Upper lobe of right lung (tissue), 1 donor: ENCODE data around the gene TNFSF10. TPM values are rescaled to one million over a fixed set of nuclear protein-coding genes. Genes with fewer than 3 reads are reported as not detected.
"Not testable (repeated sequence)": the region's sequence is repeated elsewhere in the genome, so short reads cannot be mapped to it uniquely, and the experiment has no call there.

Experiments
- ATAC-seq: fragments of 200-7000 bp; cut with Tn5 transposase; one replicate; pipeline ENCODE4 v1.9.1; 2020; ENCODE audit warnings: mild to moderate bottlenecking, moderate library complexity
- DNase-seq: peaks from one replicate; pipeline ENCODE4 v3.0.0-alpha.2; 2020
- H3K27ac ChIP-seq: fragments of 200-600 bp; one replicate; pipeline ENCODE4 v1.8.0; 2022
- H3K27me3 ChIP-seq: fragments of 200-600 bp; one replicate; pipeline ENCODE4 v1.8.0; 2022; ENCODE audit warnings: mild to moderate bottlenecking
- H3K36me3 ChIP-seq: fragments of 200-600 bp; one replicate; pipeline ENCODE4 v1.8.0; 2022
- H3K4me1 ChIP-seq: fragments of 200-600 bp; one replicate; pipeline ENCODE4 v1.8.0; 2022
- H3K4me3 ChIP-seq: fragments of 200-600 bp; one replicate; pipeline ENCODE4 v1.8.0; 2022; ENCODE audit warnings: mild to moderate bottlenecking
- H3K9me3 ChIP-seq: fragments of 200-600 bp; one replicate; pipeline ENCODE4 v1.8.0; 2022
- CTCF ChIP-seq: fragments of 200-600 bp; IDR thresholded peaks from one replicate; pipeline ENCODE4 v1.8.0; 2022; ENCODE audit warnings: antibody characterized with exemption
- intact Hi-C: fragments of 100-400 bp; cut with DNase I; formaldehyde crosslinking; loops from one replicate; pipeline ENCODE4 v1.11.0; 2022
- long read RNA-seq: library from polyadenylated mRNA; unstranded; transcript quantifications from one replicate; pipeline ENCODE4 v2.0.0, GENCODE V29; 2021
- total RNA-seq: library from RNA; stranded (reverse); fragmentation: NEBNext Ultra II Directional; extraction: Animal tissue kit (Norgen Biotek cat#: 25700); gene quantifications from one replicate; pipeline ENCODE4 v1.2.1, GENCODE V29; 2021
- donor health status: DM: no; HTN: yes; CAD: no; lungs with severe emphysema.

TNFSF10 gene
- 140 TPM for total RNA-seq
- long read RNA-seq, transcript TNFSF10-201 (5 exons, 1,953 nt): major isoform, 133 of 144 reads
- long read RNA-seq, partial matches to known transcripts: 3 of 144 reads
- long read RNA-seq, other reads (novel, unspliced or antisense): 5 of 144 reads

- ATAC-seq (peak; percentile 96), DNase-seq (peak; percentile 77)
- intact Hi-C loops: no loop called here
- no peak for TF ChIP-seq CTCF
- Histone ChIP-seq H3K4me3 (peak within 1 kb of the TSS; percentile 69), H3K27me3 (no peaks in the 10 kb centered on the region), H3K36me3 (no peaks in the 10 kb centered on the region), H3K4me1 (peaks cover 28% of the 10 kb centered on the region), H3K27ac (peak within 1 kb of the TSS; percentile 93), H3K9me3 (no peaks in the 10 kb centered on the region)
Observed at GRCh38 chr3:172522871-172523818, at the start of gene TNFSF10. TSS of gene TNFSF10 (minus strand) at chr3:172523430. CDS start at chr3:172523384, 46 bp downstream.

GRCh38 chr3:172569128-172570008 lies 46.1 kb upstream of the TNFSF10 start:
- no peak overlapping the region for H3K27ac ChIP-seq
- no peaks in the 10 kb centered on the region for H3K9me3 ChIP-seq
- H3K27me3 ChIP-seq: no peaks in the 10 kb centered on the region
- ATAC-seq (no peak), DNase-seq (no peak)
- intact Hi-C loops: no loop called here
- H3K4me1 ChIP-seq: peaks cover 9% of the 10 kb centered on the region
- no peak overlapping the region for H3K4me3 ChIP-seq
- TF ChIP-seq CTCF: no peak
- no peaks in the 10 kb centered on the region for H3K36me3 ChIP-seq

GRCh38 chr3:172568701-172569100 lies 45.5 kb upstream of the TNFSF10 start:
- intact Hi-C loops: no loop called here
- DNase-seq (no peak), ATAC-seq (no peak)
- H3K9me3 ChIP-seq: no peaks in the 10 kb centered on the region
- H3K4me3 ChIP-seq: no peak overlapping the region
- H3K27me3 ChIP-seq: no peaks in the 10 kb centered on the region
- peaks cover 11% of the 10 kb centered on the region for H3K4me1 ChIP-seq
- H3K27ac ChIP-seq: no peak overlapping the region
- no peak for TF ChIP-seq CTCF
- H3K36me3 ChIP-seq: no peaks in the 10 kb centered on the region

- H3K4me1 ChIP-seq: peaks cover 26% of the 10 kb centered on the region
- ATAC-seq, DNase-seq, H3K27ac ChIP-seq, H3K27me3 ChIP-seq, H3K9me3 ChIP-seq, intact Hi-C loops, H3K36me3 ChIP-seq, H3K4me3 ChIP-seq: not testable (repeated sequence)
Observed at GRCh38 chr3:172566785-172567184, 43.6 kb upstream of the TNFSF10 start.

GRCh38 chr3:172564499-172564898 lies 41.3 kb upstream of the TNFSF10 start:
- ATAC-seq (no peak), DNase-seq (no peak)
- H3K27me3 ChIP-seq: no peaks in the 10 kb centered on the region
- peaks cover 30% of the 10 kb centered on the region for H3K4me1 ChIP-seq
- TF ChIP-seq CTCF: no peak
- no peaks in the 10 kb centered on the region for H3K36me3 ChIP-seq
- no peak overlapping the region for H3K27ac ChIP-seq
- intact Hi-C loops: no loop called here
- no peaks in the 10 kb centered on the region for H3K9me3 ChIP-seq
- H3K4me3 ChIP-seq: no peak overlapping the region
